ENCODE data around the gene TMEM266.

The TMEM266 gene

GRCh38 chr15:76135516-76135915 is 75.7 kb downstream of the TMEM266 start:
- DNase-seq: no peak

GRCh38 chr15:76138436-76138835 is 78.7 kb downstream of the TMEM266 start:
- no peak for DNase-seq

GRCh38 chr15:76139368-76140073 is 79.7 kb downstream of the TMEM266 start:
- no peak for DNase-seq

- no peak for DNase-seq
Measured at GRCh38 chr15:76140074-76140464, 80.3 kb downstream of the TMEM266 start.

- DNase-seq: no peak
Measured at GRCh38 chr15:76146812-76147211, 87.0 kb downstream of the TMEM266 start.

- DNase-seq: no peak
Measured at GRCh38 chr15:76147906-76148570, 88.3 kb downstream of the TMEM266 start.

- no peak for DNase-seq
Measured at GRCh38 chr15:76149291-76149915, 89.6 kb downstream of the TMEM266 start.

- DNase-seq: no peak
Measured at GRCh38 chr15:76150513-76150912, 90.7 kb downstream of the TMEM266 start.

GRCh38 chr15:76150971-76151598 is 91.3 kb downstream of the TMEM266 start:
- DNase-seq: no peak

- no peak for DNase-seq
Measured at GRCh38 chr15:76151599-76151974, 91.8 kb downstream of the TMEM266 start.

GRCh38 chr15:76152197-76152596 is 92.4 kb downstream of the TMEM266 start:
- no peak for DNase-seq

GRCh38 chr15:76153241-76154197 is 93.7 kb downstream of the TMEM266 start:
- no peak for DNase-seq

GRCh38 chr15:76155731-76156130 is 95.9 kb downstream of the TMEM266 start:
- no peak for DNase-seq

GRCh38 chr15:76158226-76158625 is 98.4 kb downstream of the TMEM266 start:
- no peak for DNase-seq

- DNase-seq: no peak
Measured at GRCh38 chr15:76158815-76159214, 99.0 kb downstream of the TMEM266 start.

GRCh38 chr15:76159282-76159681 is 99.5 kb downstream of the TMEM266 start:
- DNase-seq: no peak

GRCh38 chr15:76160426-76161152 is 100.8 kb downstream of the TMEM266 start:
- DNase-seq: no peak

- no peak for DNase-seq
Measured at GRCh38 chr15:76161153-76162035, 101.6 kb downstream of the TMEM266 start.

- DNase-seq: no peak
Measured at GRCh38 chr15:76162036-76162398, 102.2 kb downstream of the TMEM266 start.

GRCh38 chr15:76162784-76163456 is 103.1 kb downstream of the TMEM266 start:
- no peak for DNase-seq

Measured in NCI-H1436 treated with DMSO at 0.1 percent for 48 hours (cell line).